Fibroblast of lung (primary cell): Measurements from ENCODE around the gene RPL19. TPM values are rescaled to one million over a fixed set of nuclear protein-coding genes. Genes with fewer than 3 reads are reported as not detected.
"Not testable (repeated sequence)": the region's sequence is repeated elsewhere in the genome, so short reads cannot be mapped to it uniquely, and the experiment has no call there.

Source experiments
- DNase-seq, 2 donors: peaks; one replicate each; pipeline versions ENCODE4 v3.0.0 to v3.0.0-alpha.2; 2010; ENCODE audit warnings: low read depth in 2 of 2
- H2AFZ ChIP-seq: 2 replicates; pipeline ENCODE4 v1.5.1; 2012; ENCODE audit warnings: low read length, control low read depth, inconsistent platforms
- H3K27ac ChIP-seq: 2 replicates; pipeline ENCODE4 v1.5.1; 2011; ENCODE audit warnings: low read length, control low read depth; ENCODE audit not compliant: insufficient read depth
- H3K27me3 ChIP-seq: 2 replicates; pipeline ENCODE4 v1.5.1; 2011; ENCODE audit warnings: mild to moderate bottlenecking, low read length; ENCODE audit not compliant: control insufficient read depth, insufficient read depth
- H3K36me3 ChIP-seq: 2 replicates; pipeline ENCODE4 v1.5.1; 2011; ENCODE audit warnings: low read length; ENCODE audit not compliant: control insufficient read depth, insufficient read depth
- H3K4me1 ChIP-seq: 2 replicates; pipeline ENCODE4 v1.5.1; 2011; ENCODE audit warnings: low read length; ENCODE audit not compliant: control insufficient read depth, insufficient read depth; ENCODE audit errors: extremely low read depth
- H3K4me2 ChIP-seq: 2 replicates; pipeline ENCODE4 v1.5.1; 2011; ENCODE audit warnings: low read length, control low read depth; ENCODE audit not compliant: insufficient read depth; ENCODE audit errors: extremely low read depth
- H3K4me3 ChIP-seq, 4 experiments: fragments of 200-600 bp in 1 of 4; sonication (generic) in 1 of 4; replicated peaks in 1 of 4; 2 replicates each; pipeline ENCODE4 v1.5.1; 2011 to 2016; ENCODE audit warnings: low read length in 4 of 4, low read depth in 3 of 4, mild to moderate bottlenecking in 3 of 4, control low read depth in 2 of 4, inconsistent platforms in 1 of 4, mixed read lengths in 1 of 4; ENCODE audit not compliant: insufficient read depth in 1 of 4; ENCODE audit errors: control extremely low read depth in 1 of 4
- H3K79me2 ChIP-seq: 2 replicates; pipeline ENCODE4 v1.5.1; 2012; ENCODE audit warnings: mild to moderate bottlenecking, low read length, inconsistent platforms; ENCODE audit not compliant: control insufficient read depth, insufficient read depth
- H3K9ac ChIP-seq: 2 replicates; pipeline ENCODE4 v1.5.1; 2011; ENCODE audit warnings: mild to moderate bottlenecking, low read length, control low read depth; ENCODE audit not compliant: insufficient read depth
- H3K9me3 ChIP-seq: 2 replicates; pipeline ENCODE4 v1.5.1; 2012; ENCODE audit warnings: low read depth, low read length; ENCODE audit not compliant: control insufficient read depth, insufficient read depth
- H4K20me1 ChIP-seq: 2 replicates; pipeline ENCODE4 v1.5.1; 2011; ENCODE audit warnings: low read length; ENCODE audit not compliant: control insufficient read depth, insufficient read depth; ENCODE audit errors: extremely low read depth
- CTCF ChIP-seq, 2 donors: IDR thresholded peaks in 1 of 2; conservative IDR thresholded peaks in 1 of 2; 1 replicate in 1 of 2; 2 replicates in 1 of 2; pipeline ENCODE4 v1.5.1; 2011 to 2012; ENCODE audit warnings: low read length in 2 of 2, control low read depth in 1 of 2, inconsistent platforms in 1 of 2, low read depth in 1 of 2, mild to moderate bottlenecking in 1 of 2
- EZH2 ChIP-seq: IDR thresholded peaks from 2 replicates; pipeline ENCODE4 v1.5.1; 2012; ENCODE audit warnings: low read length, control low read depth, mild to moderate bottlenecking; ENCODE audit errors: missing control alignments
- polyA plus RNA-seq, 2 donors: library from polyadenylated mRNA; depleted of rRNA in 1 of 2; stranded (reverse) in 1 of 2; unstranded in 1 of 2; fragments of >200 nt; gene quantifications; 2 replicates each; pipeline ENCODE4 v1.2.1, GENCODE V29; 2011 to 2012; ENCODE audit warnings: missing spikeins in 1 of 2
- total RNA-seq: library from RNA; depleted of rRNA; stranded (reverse); fragments of >200 nt; gene quantifications from 2 replicates; pipeline ENCODE4 v1.2.1, GENCODE V29; 2014

Gene RPL19
- total and polyA plus RNA-seq, 2 donors (not counting 1 experiment from before 2014, with no cell fraction given) = 1,378 to 1,814 TPM

- Histone ChIP-seq H3K4me3 (no peak overlapping the region), H3K9ac (no peak overlapping the region), H3K27me3 (peaks cover 9% of the 10 kb centered on the region), H3K4me1 (no peaks in the 10 kb centered on the region), H4K20me1 (no peaks in the 10 kb centered on the region), H3K4me2 (no peak overlapping the region), H3K79me2 (no peaks in the 10 kb centered on the region), H2AFZ (no peak overlapping the region), H3K36me3 (no peaks in the 10 kb centered on the region), H3K27ac (no peak overlapping the region), H3K9me3 (no peaks in the 10 kb centered on the region)
- TF ChIP-seq CTCF (conservative IDR thresholded peaks at IDR 0.05 in 1 of 2, IDR thresholded peaks at IDR 0.05 in 1 of 2; ENCODE audit: low read depth in 1 of 2, low read length in 2 of 2) (no peak), EZH2 (no peak)
- DNase-seq = no peak
Observed at GRCh38 chr17:39244016-39244599, 44.0 kb downstream of the RPL19 start.

- H3K4me3 ChIP-seq = no peak overlapping the region
- peaks cover 5% of the 10 kb centered on the region for H3K27me3 ChIP-seq
- H3K9ac ChIP-seq = no peak overlapping the region
- peak; percentile 64 to 80 for DNase-seq
- H3K4me2 ChIP-seq = no peak overlapping the region
- no peak overlapping the region for H3K27ac ChIP-seq
- TF ChIP-seq EZH2 (no peak), CTCF (conservative IDR thresholded peaks at IDR 0.05 in 1 of 2, IDR thresholded peaks at IDR 0.05 in 1 of 2; ENCODE audit: low read depth in 1 of 2, low read length in 2 of 2) (peak; percentile 87 to 96)
- H3K79me2 ChIP-seq = no peaks in the 10 kb centered on the region
- H3K9me3 ChIP-seq = no peaks in the 10 kb centered on the region
- no peak overlapping the region for H2AFZ ChIP-seq
- H4K20me1 ChIP-seq = no peaks in the 10 kb centered on the region
- H3K4me1 ChIP-seq = no peaks in the 10 kb centered on the region
- H3K36me3 ChIP-seq = no peaks in the 10 kb centered on the region
Observed at GRCh38 chr17:39244600-39245570, 44.8 kb downstream of the RPL19 start.

- no peaks in the 10 kb centered on the region for H3K36me3 ChIP-seq
- no peak overlapping the region for H3K9ac ChIP-seq
- H3K27ac ChIP-seq = no peak overlapping the region
- no peaks in the 10 kb centered on the region for H3K79me2 ChIP-seq
- DNase-seq = no peak
- no peaks in the 10 kb centered on the region for H3K4me1 ChIP-seq
- TF ChIP-seq CTCF (conservative IDR thresholded peaks at IDR 0.05 in 1 of 2, IDR thresholded peaks at IDR 0.05 in 1 of 2; ENCODE audit: low read depth in 1 of 2, low read length in 2 of 2) (no peak), EZH2 (no peak)
- H4K20me1 ChIP-seq = no peaks in the 10 kb centered on the region
- no peak overlapping the region for H3K4me2 ChIP-seq
- H2AFZ ChIP-seq = no peak overlapping the region
- H3K9me3 ChIP-seq = no peaks in the 10 kb centered on the region
- H3K27me3 ChIP-seq = peaks cover 5% of the 10 kb centered on the region
- no peak overlapping the region for H3K4me3 ChIP-seq
Observed at GRCh38 chr17:39246274-39246673, 46.2 kb downstream of the RPL19 start.

GRCh38 chr17:39250076-39250475 lies 50.0 kb downstream of the RPL19 start:
- not testable (repeated sequence) for H3K27ac ChIP-seq, H3K4me1 ChIP-seq, H2AFZ ChIP-seq, H3K9me3 ChIP-seq, H3K9ac ChIP-seq, H3K36me3 ChIP-seq, H3K4me3 ChIP-seq, DNase-seq, H4K20me1 ChIP-seq, H3K27me3 ChIP-seq, H3K79me2 ChIP-seq, H3K4me2 ChIP-seq
